Skin of body (tissue), 2 donors: ENCODE results near the gene BMERB1. TPM values are rescaled to one million over a fixed set of nuclear protein-coding genes. Genes with fewer than 3 reads are reported as not detected.
"Not testable (repeated sequence)": the region's sequence is repeated elsewhere in the genome, so short reads cannot be mapped to it uniquely, and the experiment has no call there.

Experiments
- DNase-seq: peaks from one replicate; lab custom pipeline; 2025; lab: John Stamatoyannopoulos, UW
- total RNA-seq: library from RNA; depleted of rRNA; stranded (reverse); fragments of >200 nt; gene quantifications from one replicate; pipeline ENCODE4 v1.2.3, GENCODE V29; 2014

Gene BMERB1
- total RNA-seq, 1 donor from 2014 or later = 26.4 TPM

GRCh38 chr16:15461376-15461775 lies 27.0 kb downstream of the BMERB1 start:
- no peak for DNase-seq

GRCh38 chr16:15464401-15465186 lies 30.2 kb downstream of the BMERB1 start:
- no peak for DNase-seq

- no peak for DNase-seq
Measured at GRCh38 chr16:15466131-15466530, 31.7 kb downstream of the BMERB1 start.

- no peak for DNase-seq
Measured at GRCh38 chr16:15466886-15467781, 32.7 kb downstream of the BMERB1 start.

GRCh38 chr16:15476971-15477370 lies 42.6 kb downstream of the BMERB1 start:
- not testable (repeated sequence) for DNase-seq

GRCh38 chr16:15477802-15478201 lies 43.4 kb downstream of the BMERB1 start:
- DNase-seq = no peak

GRCh38 chr16:15482068-15482747 lies 47.8 kb downstream of the BMERB1 start:
- DNase-seq = peak; percentile 17

GRCh38 chr16:15482748-15483298 lies 48.4 kb downstream of the BMERB1 start:
- no peak for DNase-seq

- no peak for DNase-seq
Measured at GRCh38 chr16:15483857-15484256, 49.5 kb downstream of the BMERB1 start.

- DNase-seq = no peak
Measured at GRCh38 chr16:15484662-15485061, 50.3 kb downstream of the BMERB1 start.

GRCh38 chr16:15485175-15485574 lies 50.8 kb downstream of the BMERB1 start:
- no peak for DNase-seq

- no peak for DNase-seq
Measured at GRCh38 chr16:15486661-15487060, 52.3 kb downstream of the BMERB1 start.

GRCh38 chr16:15487336-15488284 lies 53.2 kb downstream of the BMERB1 start:
- no peak for DNase-seq

- no peak for DNase-seq
Measured at GRCh38 chr16:15489016-15489415, 54.6 kb downstream of the BMERB1 start.

- DNase-seq = no peak
Measured at GRCh38 chr16:15490123-15490711, 55.8 kb downstream of the BMERB1 start.

- no peak for DNase-seq
Measured at GRCh38 chr16:15491411-15491810, 57.0 kb downstream of the BMERB1 start.

- no peak for DNase-seq
Measured at GRCh38 chr16:15492091-15492740, 57.8 kb downstream of the BMERB1 start.

- peak; percentile 93 for DNase-seq
Measured at GRCh38 chr16:15493466-15494180, 59.2 kb downstream of the BMERB1 start.

- peak; percentile 7 for DNase-seq
Measured at GRCh38 chr16:15494236-15494635, 59.8 kb downstream of the BMERB1 start.
